Measurements from ENCODE around the gene UBTD2.

- no peak for TF ChIP-seq CTCF (IDR thresholded peaks at IDR 0.05)
- TF ChIP-seq POLR2A (IDR thresholded peaks at IDR 0.05), result no peak
These were observed 97.4 kb downstream of the UBTD2 start for GRCh38 chr5:172186114-172186695.
